Adipocyte (in vitro differentiated cells): Measurements from ENCODE around the gene PLXDC2.

Experiments
- DNase-seq: peaks from one replicate; pipeline ENCODE4 v3.0.0-alpha.2; 2015; ENCODE audit warnings: low read depth
- H3K27me3 ChIP-seq: replicated peaks from 2 replicates; pipeline ENCODE4 v1.7.0; 2013; ENCODE audit warnings: mild to moderate bottlenecking, low read length, moderate library complexity; ENCODE audit not compliant: control insufficient read depth, insufficient read depth
- H3K36me3 ChIP-seq: 2 replicates; pipeline ENCODE4 v1.7.0; 2013; ENCODE audit warnings: low read length, mild to moderate bottlenecking, moderate library complexity; ENCODE audit not compliant: control insufficient read depth, insufficient read depth, severe bottlenecking
- H3K4me1 ChIP-seq: 2 replicates; pipeline ENCODE4 v1.7.0; 2013; ENCODE audit warnings: mild to moderate bottlenecking, low read length, moderate library complexity; ENCODE audit not compliant: control insufficient read depth, insufficient read depth
- H3K4me3 ChIP-seq: 2 replicates; pipeline ENCODE4 v1.7.0; 2013; ENCODE audit warnings: mild to moderate bottlenecking, low read length, moderate library complexity
- H3K9ac ChIP-seq: 2 replicates; pipeline ENCODE4 v1.7.0; 2013; ENCODE audit warnings: mild to moderate bottlenecking, low read length, moderate library complexity
- H3K9me3 ChIP-seq: 2 replicates; pipeline ENCODE4 v1.7.0; 2013; ENCODE audit warnings: mild to moderate bottlenecking, low read length, moderate library complexity; ENCODE audit not compliant: control insufficient read depth

Gene PLXDC2

GRCh38 chr10:20221356-20221755, 405.1 kb downstream of the PLXDC2 start:
- H3K4me3 ChIP-seq = no peak overlapping the region
- H3K9me3 ChIP-seq = no peaks in the 10 kb centered on the region
- no peaks in the 10 kb centered on the region for H3K36me3 ChIP-seq
- no peaks in the 10 kb centered on the region for H3K27me3 ChIP-seq
- no peak for DNase-seq
- H3K9ac ChIP-seq = no peak overlapping the region
- no peaks in the 10 kb centered on the region for H3K4me1 ChIP-seq

- no peaks in the 10 kb centered on the region for H3K9me3 ChIP-seq
- H3K4me3 ChIP-seq = no peak overlapping the region
- H3K27me3 ChIP-seq = no peaks in the 10 kb centered on the region
- no peak for DNase-seq
- no peaks in the 10 kb centered on the region for H3K36me3 ChIP-seq
- no peaks in the 10 kb centered on the region for H3K4me1 ChIP-seq
- no peak overlapping the region for H3K9ac ChIP-seq
These were observed 412.5 kb downstream of the PLXDC2 start for GRCh38 chr10:20228729-20229128.

GRCh38 chr10:20232079-20232705, 416.0 kb downstream of the PLXDC2 start:
- Histone ChIP-seq H3K9me3 (no peaks in the 10 kb centered on the region), H3K4me3 (no peak overlapping the region)

GRCh38 chr10:20233423-20233822, 417.2 kb downstream of the PLXDC2 start:
- Histone ChIP-seq H3K36me3 (no peaks in the 10 kb centered on the region), H3K4me1 (no peaks in the 10 kb centered on the region), H3K9ac (no peak overlapping the region), H3K4me3 (no peak overlapping the region), H3K27me3 (no peaks in the 10 kb centered on the region), H3K9me3 (no peaks in the 10 kb centered on the region)
- no peak for DNase-seq

More at GRCh38 chr10:20232079-20232705, 416.0 kb downstream of the PLXDC2 start:
- H3K4me1 ChIP-seq = no peaks in the 10 kb centered on the region
- no peaks in the 10 kb centered on the region for H3K36me3 ChIP-seq
- no peaks in the 10 kb centered on the region for H3K27me3 ChIP-seq
- no peak for DNase-seq
- no peak overlapping the region for H3K9ac ChIP-seq

- DNase-seq = no peak
- H3K9me3 ChIP-seq = no peaks in the 10 kb centered on the region
- H3K9ac ChIP-seq = no peak overlapping the region
- no peaks in the 10 kb centered on the region for H3K27me3 ChIP-seq
- H3K36me3 ChIP-seq = no peaks in the 10 kb centered on the region
- H3K4me1 ChIP-seq = no peaks in the 10 kb centered on the region
- no peak overlapping the region for H3K4me3 ChIP-seq
These were observed 418.3 kb downstream of the PLXDC2 start for GRCh38 chr10:20234579-20234978.

GRCh38 chr10:20237091-20237570, 420.9 kb downstream of the PLXDC2 start:
- Histone ChIP-seq H3K9ac (no peak overlapping the region), H3K4me3 (no peak overlapping the region), H3K9me3 (no peaks in the 10 kb centered on the region), H3K27me3 (no peaks in the 10 kb centered on the region), H3K36me3 (no peaks in the 10 kb centered on the region), H3K4me1 (no peaks in the 10 kb centered on the region)
- no peak for DNase-seq

- DNase-seq = no peak
- no peaks in the 10 kb centered on the region for H3K27me3 ChIP-seq
These were observed 421.4 kb downstream of the PLXDC2 start for GRCh38 chr10:20237586-20237985.

GRCh38 chr10:20240643-20241042, 424.4 kb downstream of the PLXDC2 start:
- H3K4me3 ChIP-seq = no peak overlapping the region
- H3K27me3 ChIP-seq = no peaks in the 10 kb centered on the region
- no peak for DNase-seq
- no peaks in the 10 kb centered on the region for H3K9me3 ChIP-seq
- no peaks in the 10 kb centered on the region for H3K4me1 ChIP-seq
- H3K9ac ChIP-seq = no peak overlapping the region
- H3K36me3 ChIP-seq = no peaks in the 10 kb centered on the region

More at GRCh38 chr10:20237586-20237985, 421.4 kb downstream of the PLXDC2 start:
- no peaks in the 10 kb centered on the region for H3K9me3 ChIP-seq
- H3K4me3 ChIP-seq = no peak overlapping the region
- no peak overlapping the region for H3K9ac ChIP-seq
- H3K36me3 ChIP-seq = no peaks in the 10 kb centered on the region
- no peaks in the 10 kb centered on the region for H3K4me1 ChIP-seq

- no peak overlapping the region for H3K9ac ChIP-seq
- H3K36me3 ChIP-seq = no peaks in the 10 kb centered on the region
- DNase-seq = no peak
- H3K4me1 ChIP-seq = no peaks in the 10 kb centered on the region
- no peak overlapping the region for H3K4me3 ChIP-seq
- H3K9me3 ChIP-seq = no peaks in the 10 kb centered on the region
- no peaks in the 10 kb centered on the region for H3K27me3 ChIP-seq
These were observed 431.2 kb downstream of the PLXDC2 start for GRCh38 chr10:20247454-20247853.

GRCh38 chr10:20247891-20248708, 431.9 kb downstream of the PLXDC2 start:
- Histone ChIP-seq H3K9me3 (no peaks in the 10 kb centered on the region), H3K4me1 (no peaks in the 10 kb centered on the region), H3K9ac (no peak overlapping the region), H3K4me3 (no peak overlapping the region), H3K36me3 (no peaks in the 10 kb centered on the region), H3K27me3 (no peaks in the 10 kb centered on the region)
- DNase-seq = no peak

- Histone ChIP-seq H3K36me3 (no peaks in the 10 kb centered on the region), H3K4me1 (no peaks in the 10 kb centered on the region), H3K9ac (no peak overlapping the region), H3K9me3 (no peaks in the 10 kb centered on the region), H3K27me3 (no peaks in the 10 kb centered on the region), H3K4me3 (no peak overlapping the region)
- no peak for DNase-seq
These were observed 437.8 kb downstream of the PLXDC2 start for GRCh38 chr10:20254078-20254477.
